Measurements from ENCODE around the gene PPIF. TPM values are rescaled to one million over a fixed set of nuclear protein-coding genes. Genes with fewer than 3 reads are reported as not detected.

PPIF gene
- total RNA-seq, 4 donors from 2014 or later, result 0.26 to 22.6 (median 12.7) TPM

DNA sequence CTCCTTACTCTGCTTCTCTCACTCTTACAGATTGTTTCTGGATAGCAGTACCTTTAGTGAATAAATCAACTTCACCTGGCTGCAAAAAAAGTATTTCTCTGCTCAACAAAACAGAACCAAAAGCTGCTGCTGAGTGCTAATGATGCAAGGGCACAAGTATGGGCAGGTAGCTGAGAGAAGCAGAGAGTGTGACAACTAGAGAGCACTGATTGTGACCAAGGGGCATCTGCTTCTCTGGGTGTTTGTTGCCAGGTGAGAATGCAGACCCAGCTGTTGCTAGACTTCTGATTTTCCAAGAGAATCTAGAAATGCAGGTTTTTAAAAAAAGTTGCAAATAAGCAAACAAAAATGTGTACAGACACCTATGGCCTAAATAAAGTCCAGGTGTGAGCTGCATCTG is 25.3 kb upstream of the PPIF start:
- Histone ChIP-seq H3K4me3 (no peak overlapping the region), H3K27ac (no peak overlapping the region), H3K27me3 (no peaks in the 10 kb centered on the region), H3K36me3 (no peaks in the 10 kb centered on the region), H3K4me1 (no peaks in the 10 kb centered on the region), H3K9me3 (no peaks in the 10 kb centered on the region)
- no peak for TF ChIP-seq POLR2A (IDR thresholded peaks at IDR 0.05)
- TF ChIP-seq, protein P1, sequence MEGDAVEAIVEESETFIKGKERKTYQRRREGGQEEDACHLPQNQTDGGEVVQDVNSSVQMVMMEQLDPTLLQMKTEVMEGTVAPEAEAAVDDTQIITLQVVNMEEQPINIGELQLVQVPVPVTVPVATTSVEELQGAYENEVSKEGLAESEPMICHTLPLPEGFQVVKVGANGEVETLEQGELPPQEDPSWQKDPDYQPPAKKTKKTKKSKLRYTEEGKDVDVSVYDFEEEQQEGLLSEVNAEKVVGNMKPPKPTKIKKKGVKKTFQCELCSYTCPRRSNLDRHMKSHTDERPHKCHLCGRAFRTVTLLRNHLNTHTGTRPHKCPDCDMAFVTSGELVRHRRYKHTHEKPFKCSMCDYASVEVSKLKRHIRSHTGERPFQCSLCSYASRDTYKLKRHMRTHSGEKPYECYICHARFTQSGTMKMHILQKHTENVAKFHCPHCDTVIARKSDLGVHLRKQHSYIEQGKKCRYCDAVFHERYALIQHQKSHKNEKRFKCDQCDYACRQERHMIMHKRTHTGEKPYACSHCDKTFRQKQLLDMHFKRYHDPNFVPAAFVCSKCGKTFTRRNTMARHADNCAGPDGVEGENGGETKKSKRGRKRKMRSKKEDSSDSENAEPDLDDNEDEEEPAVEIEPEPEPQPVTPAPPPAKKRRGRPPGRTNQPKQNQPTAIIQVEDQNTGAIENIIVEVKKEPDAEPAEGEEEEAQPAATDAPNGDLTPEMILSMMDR (IDR thresholded peaks at IDR 0.05), result no peak
- intact Hi-C loops (cut with DNase I; ENCODE audit: low total_unique reads), result no loop called here
- no peak for DNase-seq

- no peak overlapping the region for H3K27ac ChIP-seq
- H3K36me3 ChIP-seq, result no peaks in the 10 kb centered on the region
- intact Hi-C loops (cut with DNase I; ENCODE audit: low total_unique reads), result no loop called here
- TF ChIP-seq POLR2A (IDR thresholded peaks at IDR 0.05), result no peak
- TF ChIP-seq, protein P1 (IDR thresholded peaks at IDR 0.05), result no peak
- no peaks in the 10 kb centered on the region for H3K4me1 ChIP-seq
- no peaks in the 10 kb centered on the region for H3K9me3 ChIP-seq
- no peaks in the 10 kb centered on the region for H3K27me3 ChIP-seq
- DNase-seq, result peak in 1 of 2 donors; percentile 20
- H3K4me3 ChIP-seq, result no peak overlapping the region
Measured at GRCh38 chr10:79322616-79323543, 24.4 kb upstream of the PPIF start.

GRCh38 chr10:79323602-79324001 is 23.7 kb upstream of the PPIF start:
- Histone ChIP-seq H3K9me3 (no peaks in the 10 kb centered on the region), H3K36me3 (no peaks in the 10 kb centered on the region), H3K27ac (no peak overlapping the region), H3K27me3 (no peaks in the 10 kb centered on the region), H3K4me3 (no peak overlapping the region), H3K4me1 (no peaks in the 10 kb centered on the region)
- TF ChIP-seq POLR2A (IDR thresholded peaks at IDR 0.05), result no peak
- TF ChIP-seq, protein P1 (IDR thresholded peaks at IDR 0.05), result no peak
- intact Hi-C loops (cut with DNase I; ENCODE audit: low total_unique reads), result no loop called here
- no peak for DNase-seq

GRCh38 chr10:79324032-79324695 is 23.1 kb upstream of the PPIF start:
- intact Hi-C loops (cut with DNase I; ENCODE audit: low total_unique reads), result no loop called here
- Histone ChIP-seq H3K9me3 (no peaks in the 10 kb centered on the region), H3K27ac (no peak overlapping the region), H3K27me3 (no peaks in the 10 kb centered on the region), H3K4me3 (no peak overlapping the region), H3K36me3 (no peaks in the 10 kb centered on the region), H3K4me1 (no peaks in the 10 kb centered on the region)
- TF ChIP-seq POLR2A (IDR thresholded peaks at IDR 0.05), result no peak
- TF ChIP-seq, protein P1 (IDR thresholded peaks at IDR 0.05), result no peak
- DNase-seq, result no peak
